Breast epithelium (tissue), 4 donors: ENCODE measurements around the gene PTBP3. TPM values are rescaled to one million over a fixed set of nuclear protein-coding genes. Genes with fewer than 3 reads are reported as not detected.

ENCODE experiments used
- DNase-seq, 2 donors: peaks; one replicate each; pipeline ENCODE4 v3.0.0-alpha.2; 2019; ENCODE audit warnings: low spot score in 2 of 2
- H3K27ac ChIP-seq, 2 donors: fragments of 200-600 bp; sonication (generic) in 1 of 2; one replicate each; pipeline ENCODE4 v1.5.1; 2016 to 2019; ENCODE audit warnings: mild to moderate bottlenecking in 1 of 2
- H3K27me3 ChIP-seq, 2 donors: fragments of 200-600 bp; sonication (generic) in 1 of 2; one replicate each; pipeline versions ENCODE4 v1.5.1 to v1.6.0; 2017 to 2019; ENCODE audit warnings: control low read depth in 1 of 2, mild to moderate bottlenecking in 1 of 2
- H3K36me3 ChIP-seq: fragments of 200-600 bp; one replicate; pipeline ENCODE4 v1.5.1; 2019
- H3K4me1 ChIP-seq, 2 donors: fragments of 200-600 bp; sonication (generic); one replicate each; pipeline ENCODE4 v1.5.1; 2016 to 2019; ENCODE audit warnings: control low read depth in 1 of 2
- H3K4me3 ChIP-seq, 3 donors: fragments of 200-600 bp; sonication (generic); 1 replicate in 2 of 3; 2 replicates in 1 of 3; pipeline ENCODE4 v1.5.1; 2016 to 2019; ENCODE audit warnings: mild to moderate bottlenecking in 3 of 3, moderate library complexity in 2 of 3
- H3K9me3 ChIP-seq, 2 donors: fragments of 200-600 bp; sonication (generic) in 1 of 2; one replicate each; pipeline ENCODE4 v1.5.1; 2016 to 2019; ENCODE audit warnings: control low read depth in 1 of 2
- CTCF ChIP-seq, 3 donors: fragments of 450-650 bp; IDR thresholded peaks; one replicate each; pipeline ENCODE4 v1.5.1; 2016 to 2017; ENCODE audit warnings: antibody characterized with exemption in 3 of 3, mild to moderate bottlenecking in 3 of 3, moderate library complexity in 3 of 3
- POLR2A ChIP-seq: fragments of 450-650 bp; IDR thresholded peaks from one replicate; pipeline ENCODE4 v1.6.1; 2016; ENCODE audit warnings: antibody characterized with exemption, mild to moderate bottlenecking, moderate library complexity
- POLR2AphosphoS5 ChIP-seq, 3 donors: sonication (generic); formaldehyde crosslinking; IDR thresholded peaks; one replicate each; pipeline ENCODE4 v1.6.1; 2017; ENCODE audit warnings: antibody characterized with exemption in 3 of 3
- intact Hi-C: fragments of 100-400 bp; cut with DNase I; formaldehyde crosslinking; loops from one replicate; pipeline ENCODE4 v1.15.1; 2023; ENCODE audit warnings: low total_unique reads
- total RNA-seq, 3 donors: library from RNA; depleted of rRNA; stranded (reverse); fragments of >200 nt; gene quantifications; one replicate each; pipeline ENCODE4 v1.1.0, GENCODE V29; 2016

Gene PTBP3
- total RNA-seq, 3 donors from 2014 or later, result 30.6 to 80.2 (median 50.5) TPM

- Histone ChIP-seq H3K36me3 (no peaks in the 10 kb centered on the region), H3K9me3 (no peaks in the 10 kb centered on the region), H3K27ac (no peak overlapping the region), H3K4me3 (no peak overlapping the region), H3K27me3 (no peaks in the 10 kb centered on the region), H3K4me1 (no peaks in the 10 kb centered on the region)
- DNase-seq, result no peak
- no peak for TF ChIP-seq POLR2AphosphoS5 (IDR thresholded peaks at IDR 0.05)
- TF ChIP-seq POLR2A, result no peak
- TF ChIP-seq CTCF (IDR thresholded peaks at IDR 0.05), result no peak
- intact Hi-C loops, result loop anchor here (10.0 kb wide), 1 partner anchor 265 kb away; no protein-coding TSS in a partner anchor
Observed at GRCh38 chr9:112360047-112360804, 26.8 kb upstream of the PTBP3 start.

DNA sequence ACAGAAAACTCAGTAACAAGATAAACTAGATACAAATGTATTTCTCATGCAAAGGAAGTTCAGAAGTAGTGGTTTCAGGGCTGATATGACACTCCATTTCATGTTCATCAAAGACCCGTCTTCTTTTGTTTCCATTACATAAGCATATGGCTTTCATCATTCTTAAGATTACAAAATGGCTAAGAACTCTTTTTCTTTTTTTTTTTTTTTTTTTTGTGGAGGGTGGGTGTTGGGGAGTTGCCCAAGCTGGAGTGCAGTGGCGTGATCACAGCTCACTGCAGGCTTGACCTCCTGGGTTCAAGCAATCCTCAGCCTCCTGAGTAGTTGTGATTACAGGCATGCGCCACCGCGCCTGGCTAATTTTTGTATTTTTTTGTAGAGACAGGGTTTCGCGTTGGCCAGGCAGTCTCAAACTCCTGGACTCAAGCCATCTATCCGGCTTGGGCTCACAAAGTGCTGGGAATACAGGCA, 22.0 kb upstream of the PTBP3 start:
- TF ChIP-seq CTCF (IDR thresholded peaks at IDR 0.05), result no peak
- TF ChIP-seq POLR2A, result no peak
- TF ChIP-seq POLR2AphosphoS5 (IDR thresholded peaks at IDR 0.05), result no peak
- DNase-seq, result no peak
- intact Hi-C loops, result no loop called here
- peak overlapping the region in 1 of 2 donors; percentile 5 for H3K27ac ChIP-seq
- H3K27me3 ChIP-seq, result no peaks in the 10 kb centered on the region
- H3K4me1 ChIP-seq, result no peaks in the 10 kb centered on the region
- H3K4me3 ChIP-seq, result no peak overlapping the region
- no peaks in the 10 kb centered on the region for H3K36me3 ChIP-seq
- no peaks in the 10 kb centered on the region for H3K9me3 ChIP-seq

GRCh38 chr9:112354081-112354743, 20.8 kb upstream of the PTBP3 start:
- Histone ChIP-seq H3K4me1 (no peaks in the 10 kb centered on the region), H3K36me3 (no peaks in the 10 kb centered on the region), H3K27ac (no peak overlapping the region), H3K27me3 (no peaks in the 10 kb centered on the region), H3K9me3 (no peaks in the 10 kb centered on the region), H3K4me3 (no peak overlapping the region)
- intact Hi-C loops, result no loop called here
- DNase-seq, result no peak
- TF ChIP-seq POLR2A (no peak), POLR2AphosphoS5 (IDR thresholded peaks at IDR 0.05) (no peak), CTCF (IDR thresholded peaks at IDR 0.05) (no peak)

DNA sequence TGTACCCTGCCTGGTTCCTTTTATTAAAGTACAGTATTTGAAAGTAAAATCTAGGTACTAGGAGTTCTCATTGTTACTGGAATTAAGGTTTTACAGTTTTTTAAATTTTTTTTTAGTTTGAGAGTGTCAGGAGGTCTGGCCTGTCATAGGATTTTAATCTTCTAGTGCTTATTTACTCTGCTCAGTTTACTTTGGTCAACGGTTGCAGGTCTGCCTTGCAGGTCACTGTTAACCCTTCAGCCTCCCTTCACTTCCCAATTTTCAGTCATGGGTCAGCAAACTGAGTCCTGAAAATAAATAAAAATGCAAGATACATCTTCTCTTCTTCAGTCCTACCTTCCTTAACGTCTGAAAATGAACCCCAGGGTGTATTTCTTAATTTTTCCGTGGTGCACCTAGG, 18.8 kb upstream of the PTBP3 start:
- no peaks in the 10 kb centered on the region for H3K9me3 ChIP-seq
- no peaks in the 10 kb centered on the region for H3K36me3 ChIP-seq
- no peaks in the 10 kb centered on the region for H3K4me1 ChIP-seq
- H3K27me3 ChIP-seq, result no peaks in the 10 kb centered on the region
- intact Hi-C loops, result no loop called here
- no peak for DNase-seq
- TF ChIP-seq POLR2A (no peak), POLR2AphosphoS5 (IDR thresholded peaks at IDR 0.05) (no peak), CTCF (IDR thresholded peaks at IDR 0.05) (no peak)
- no peak overlapping the region for H3K27ac ChIP-seq
- no peak overlapping the region for H3K4me3 ChIP-seq

DNA sequence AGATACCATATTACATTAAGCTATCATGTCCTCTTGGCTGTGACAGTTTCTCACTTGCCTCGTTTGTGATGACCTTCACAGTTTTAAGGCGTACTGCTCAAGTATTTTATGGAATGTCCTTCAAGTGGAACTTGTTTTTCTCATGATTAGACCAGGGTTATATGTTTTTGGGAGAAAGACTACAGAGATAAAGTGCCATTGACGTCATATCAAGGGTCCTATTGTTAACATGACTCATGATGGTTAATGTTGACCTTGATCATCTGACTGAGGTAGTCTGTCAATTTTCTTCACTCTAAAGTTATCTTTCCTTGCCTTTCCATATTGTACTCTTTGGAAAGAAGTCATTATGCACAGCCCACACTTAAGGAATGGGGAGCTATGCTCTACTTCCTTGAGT, 17.8 kb upstream of the PTBP3 start:
- Histone ChIP-seq H3K9me3 (no peaks in the 10 kb centered on the region), H3K4me3 (no peak overlapping the region), H3K36me3 (no peaks in the 10 kb centered on the region), H3K27ac (no peak overlapping the region), H3K4me1 (no peaks in the 10 kb centered on the region), H3K27me3 (no peaks in the 10 kb centered on the region)
- TF ChIP-seq POLR2A (no peak), CTCF (IDR thresholded peaks at IDR 0.05) (no peak), POLR2AphosphoS5 (IDR thresholded peaks at IDR 0.05) (no peak)
- DNase-seq, result no peak
- intact Hi-C loops, result no loop called here
